H4 (cell line): Measurements from ENCODE around the gene ZEB1. TPM values are rescaled to one million over a fixed set of nuclear protein-coding genes. Genes with fewer than 3 reads are reported as not detected.
"Not testable (repeated sequence)": the region's sequence is repeated elsewhere in the genome, so short reads cannot be mapped to it uniquely, and the experiment has no call there.

Source experiments
- DNase-seq: peaks from one replicate; pipeline ENCODE4 v3.0.0-alpha.2; 2015; ENCODE audit warnings: low spot score
- total RNA-seq: library from RNA; depleted of rRNA; stranded (reverse); fragments of >200 nt; shearing (Covaris generic); gene quantifications from 2 replicates; pipeline ENCODE4 v1.2.3, GENCODE V29; 2014

Gene ZEB1
- total RNA-seq, 1 experiment from 2014 or later = 10.6 TPM

DNA sequence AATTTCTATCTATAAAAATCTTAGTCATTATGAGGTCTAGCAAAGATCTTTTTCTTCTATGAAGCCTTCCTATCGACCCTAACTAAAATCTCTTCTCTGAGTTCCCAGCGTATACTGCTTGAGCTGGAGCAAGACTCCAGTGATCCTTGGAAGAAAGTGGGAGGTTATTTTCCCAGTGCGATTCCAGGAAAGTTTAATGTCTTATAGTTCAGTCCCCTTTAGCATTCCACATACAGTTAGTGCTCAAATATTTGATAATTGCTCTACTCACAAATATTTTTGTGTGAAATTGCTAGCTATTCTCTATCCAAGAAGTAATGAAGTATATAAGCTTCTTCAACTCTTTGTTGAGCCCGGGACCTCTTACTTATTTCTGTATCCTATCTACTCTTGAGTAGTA, 47.7 kb downstream of the ZEB1 start:
- DNase-seq = no peak

DNA sequence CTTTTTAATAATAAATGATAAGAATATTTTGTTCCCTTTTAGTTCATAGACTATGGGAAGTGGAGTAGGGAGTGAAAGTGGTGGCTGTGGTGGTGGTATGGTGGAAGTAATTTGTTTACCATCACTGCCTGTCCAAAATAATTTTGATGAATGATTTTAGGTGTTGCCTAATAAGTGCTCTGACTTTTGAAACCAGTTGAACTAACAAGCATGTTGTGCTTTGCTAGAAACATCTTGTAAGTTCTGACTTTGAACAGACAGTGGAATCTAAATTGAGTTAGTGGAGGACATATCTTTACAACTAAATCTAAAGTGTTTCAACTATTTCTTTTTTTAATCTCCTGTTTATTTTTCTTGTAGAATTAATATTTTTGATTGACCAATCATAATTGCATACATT, 49.7 kb downstream of the ZEB1 start:
- no peak for DNase-seq

GRCh38 chr10:31372439-31372838, 53.4 kb downstream of the ZEB1 start:
- no peak for DNase-seq

GRCh38 chr10:31374146-31374696, 55.2 kb downstream of the ZEB1 start:
- DNase-seq = no peak

- no peak for DNase-seq
These were observed 62.2 kb downstream of the ZEB1 start for GRCh38 chr10:31381171-31381570.

- DNase-seq = no peak
These were observed 62.8 kb downstream of the ZEB1 start for GRCh38 chr10:31381766-31382316.

- DNase-seq = no peak
These were observed 65.0 kb downstream of the ZEB1 start for GRCh38 chr10:31383810-31384588.

DNA sequence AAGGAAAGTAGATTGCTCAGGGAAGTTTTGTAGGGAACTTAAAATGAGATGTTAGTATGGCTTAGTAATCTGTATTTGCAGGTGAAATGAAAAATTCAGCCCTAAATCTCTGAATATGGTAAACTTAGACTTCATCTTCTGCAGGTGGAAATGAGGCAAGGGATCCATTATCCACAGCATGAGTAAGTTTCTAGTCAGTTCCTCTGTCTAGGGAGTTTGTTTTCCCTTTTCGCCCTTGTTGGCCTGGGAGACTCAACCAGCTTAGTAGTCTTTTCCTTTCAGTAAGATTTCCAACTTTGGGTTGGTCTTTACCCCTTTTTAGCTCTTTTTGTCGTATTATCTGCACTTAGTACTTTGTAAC, 65.6 kb downstream of the ZEB1 start:
- DNase-seq = no peak

- DNase-seq = no peak
These were observed 71.8 kb downstream of the ZEB1 start for GRCh38 chr10:31390804-31391203.

DNA sequence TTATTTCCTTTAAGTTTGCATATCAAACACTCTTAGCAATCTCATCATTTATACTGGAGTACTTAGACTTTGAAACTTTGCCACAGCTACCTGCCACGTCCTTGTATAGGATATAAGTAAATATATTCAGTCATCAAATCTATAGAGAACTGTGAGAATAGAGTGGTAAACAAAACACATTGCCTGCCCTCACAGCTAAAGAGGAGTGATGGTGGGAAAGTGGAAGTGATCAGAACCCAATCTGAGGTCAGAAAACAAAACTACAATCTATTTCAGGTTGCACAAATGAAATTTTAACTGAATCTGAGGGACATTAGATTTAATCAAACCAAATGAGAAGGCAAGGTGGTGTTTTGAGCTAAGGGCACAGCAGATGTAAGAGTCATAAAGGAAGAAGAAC, 74.8 kb downstream of the ZEB1 start:
- DNase-seq = no peak

GRCh38 chr10:31395695-31396094, 76.7 kb downstream of the ZEB1 start:
- DNase-seq = no peak

DNA sequence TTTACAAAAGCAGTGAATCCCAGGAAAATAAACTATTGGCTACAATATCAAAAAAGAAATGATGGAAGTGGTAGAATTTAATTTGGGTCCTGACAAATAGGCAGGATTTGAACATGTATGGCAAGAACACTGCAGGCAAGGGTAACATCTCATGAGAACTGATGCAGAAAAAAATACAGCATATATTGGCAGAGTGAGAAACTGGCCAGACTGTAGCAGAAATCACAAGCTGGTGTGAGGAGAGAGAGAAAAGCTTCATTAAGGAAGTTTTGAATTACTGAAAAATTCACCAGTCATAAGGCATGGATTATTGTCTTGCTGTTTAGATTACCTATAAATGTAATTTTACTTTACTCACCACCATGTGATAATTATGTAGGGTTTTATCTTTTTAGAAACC, 77.4 kb downstream of the ZEB1 start:
- no peak for DNase-seq

DNA sequence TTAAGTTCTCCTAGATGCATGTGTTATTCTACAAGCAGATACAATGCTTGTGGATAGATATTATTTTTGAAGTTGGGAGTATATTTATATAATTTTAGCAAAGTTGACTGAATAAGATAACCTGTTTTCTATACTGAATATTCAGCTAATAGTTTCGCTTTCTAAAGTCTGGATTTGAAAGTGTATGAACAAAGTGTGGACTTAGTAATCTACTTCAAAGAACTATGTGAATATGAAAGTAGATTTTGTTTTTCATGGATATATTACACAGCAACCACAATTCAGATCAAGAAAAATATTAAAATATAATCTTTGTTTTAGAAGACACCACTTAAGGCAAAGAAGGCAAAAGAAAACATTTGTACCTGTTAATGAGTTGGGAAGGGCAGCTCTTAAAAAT, 78.8 kb downstream of the ZEB1 start:
- DNase-seq = no peak

DNA sequence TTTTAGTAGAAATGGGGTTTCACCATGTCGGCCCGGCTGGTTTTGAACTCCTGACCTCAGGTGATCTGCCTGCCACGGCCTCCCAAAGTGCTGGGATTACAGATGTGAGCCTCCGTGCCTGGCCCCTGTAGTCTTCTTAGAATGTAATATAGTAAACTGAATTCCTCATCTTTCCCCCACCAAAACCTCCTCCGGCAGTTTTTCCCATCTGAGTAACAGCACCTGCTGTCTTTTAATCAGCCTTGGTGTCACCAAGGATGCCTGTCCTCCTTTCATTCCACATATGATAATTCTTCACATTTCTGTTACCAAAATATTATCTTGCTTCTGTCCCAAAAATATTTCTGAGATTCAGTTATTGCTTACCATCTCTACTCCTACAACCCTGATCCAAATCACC, 80.2 kb downstream of the ZEB1 start:
- no peak for DNase-seq

- no peak for DNase-seq
These were observed 80.6 kb downstream of the ZEB1 start for GRCh38 chr10:31399631-31400030.

GRCh38 chr10:31401287-31401686, 82.3 kb downstream of the ZEB1 start:
- DNase-seq = no peak

GRCh38 chr10:31404640-31405039, 85.6 kb downstream of the ZEB1 start:
- no peak for DNase-seq

DNA sequence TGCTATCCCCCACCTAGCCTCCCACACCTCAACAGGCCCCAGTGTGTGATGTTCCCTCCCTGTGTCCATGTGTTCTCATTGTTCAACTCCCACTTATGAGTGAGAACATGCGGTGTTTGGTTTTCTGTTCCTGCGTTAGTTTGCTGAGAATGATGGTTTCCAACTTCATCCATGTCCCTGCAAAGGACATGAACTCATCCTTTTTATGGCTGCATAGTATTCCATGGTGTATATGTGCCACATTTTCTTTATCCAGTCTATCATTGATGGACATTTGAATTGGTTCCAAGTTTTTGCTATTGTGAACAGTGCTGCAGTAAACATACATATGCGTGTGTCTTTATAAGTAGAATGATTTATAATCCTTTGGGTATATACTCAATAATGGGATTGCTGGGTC, 86.8 kb downstream of the ZEB1 start:
- not testable (repeated sequence) for DNase-seq

GRCh38 chr10:31412397-31412796, 93.4 kb downstream of the ZEB1 start:
- DNase-seq = not testable (repeated sequence)

DNA sequence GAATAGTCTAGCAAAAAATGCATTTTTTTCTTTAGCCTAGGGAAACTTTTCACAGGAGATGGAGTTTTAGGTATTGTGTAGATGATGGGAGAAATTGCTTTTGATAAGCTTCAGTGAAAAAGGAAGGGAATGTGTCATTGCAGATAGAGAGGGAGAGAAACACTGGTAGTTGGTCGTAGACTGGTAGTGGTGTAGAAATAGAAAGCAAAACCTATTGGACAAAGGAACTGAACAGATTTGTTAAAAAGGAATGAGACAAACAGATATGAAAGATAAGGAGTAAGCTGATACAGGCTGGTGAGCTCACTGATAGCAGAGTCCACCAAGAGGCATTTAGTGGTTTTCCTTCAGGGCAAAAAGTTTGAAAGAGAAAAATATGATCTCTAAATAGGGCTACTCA, 94.3 kb downstream of the ZEB1 start:
- DNase-seq = no peak

- no peak for DNase-seq
These were observed 99.5 kb downstream of the ZEB1 start for GRCh38 chr10:31418481-31418880.

- no peak for DNase-seq
These were observed 100.5 kb downstream of the ZEB1 start for GRCh38 chr10:31419394-31420063.

GRCh38 chr10:31421322-31421721, 102.3 kb downstream of the ZEB1 start:
- no peak for DNase-seq
